Activated T-helper 1 cell treated with anti-CD3 and anti-CD28 coated beads, Interleukin-2, amount 50 U/mL, for 16 hours (primary cell): Measurements from ENCODE around the gene RERE.
"Not testable (repeated sequence)": the region's sequence is repeated elsewhere in the genome, so short reads cannot be mapped to it uniquely, and the experiment has no call there.

Experiments used
- DNase-seq, 2 donors: peaks; one replicate each; pipeline ENCODE4 v3.0.0-alpha.2; 2020; ENCODE audit warnings: low read depth in 1 of 2, low spot score in 1 of 2

RERE gene

DNA sequence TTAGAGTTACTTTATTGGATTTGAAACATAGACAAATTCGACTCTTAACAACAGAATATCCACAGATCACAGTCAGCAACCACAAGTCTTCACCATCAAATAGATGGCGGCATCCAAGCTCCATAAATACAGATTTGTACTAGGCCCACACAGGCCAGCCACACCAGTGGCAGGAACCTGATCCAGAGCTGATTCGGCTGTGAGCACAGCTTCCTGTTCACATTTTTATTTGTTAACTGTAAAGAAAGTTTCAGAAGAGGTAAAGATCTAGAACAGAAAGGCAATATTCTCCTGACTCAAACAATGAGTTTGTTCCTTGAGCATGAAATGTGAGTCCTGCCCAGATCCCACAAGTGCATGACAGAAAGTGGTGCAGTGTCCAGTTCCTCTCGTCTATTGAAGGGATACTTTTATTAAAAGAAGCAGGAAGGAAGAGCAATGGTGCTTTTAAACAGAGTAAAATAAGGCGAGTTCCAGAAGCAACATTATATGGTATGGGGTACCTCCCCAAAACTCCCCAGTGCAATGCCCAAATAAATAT, 293.7 kb downstream of the RERE start:
- DNase-seq, result no peak

DNA sequence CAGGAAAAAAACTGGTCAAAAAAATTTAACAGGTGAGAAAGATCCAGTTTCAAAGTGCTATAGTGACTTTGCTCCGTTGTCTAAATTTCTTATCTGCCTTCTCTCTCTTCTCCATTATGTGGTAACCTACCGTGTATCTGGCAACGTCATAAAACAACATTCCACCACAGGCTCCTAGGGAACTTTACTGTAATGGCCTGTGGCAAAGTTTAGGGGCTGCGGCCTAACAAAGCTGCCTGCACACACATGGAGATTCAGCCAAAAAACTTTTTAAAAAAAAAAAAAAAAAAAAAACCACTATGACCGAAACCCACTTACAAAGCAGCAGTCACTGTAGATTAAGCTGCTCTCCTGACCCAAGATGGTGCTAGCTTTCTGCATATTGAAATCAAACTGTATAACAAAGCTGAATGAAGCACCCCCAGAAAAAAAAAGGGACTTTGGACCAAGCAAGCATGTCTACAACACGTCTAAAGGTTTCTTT, 296.9 kb downstream of the RERE start:
- no peak for DNase-seq

DNA sequence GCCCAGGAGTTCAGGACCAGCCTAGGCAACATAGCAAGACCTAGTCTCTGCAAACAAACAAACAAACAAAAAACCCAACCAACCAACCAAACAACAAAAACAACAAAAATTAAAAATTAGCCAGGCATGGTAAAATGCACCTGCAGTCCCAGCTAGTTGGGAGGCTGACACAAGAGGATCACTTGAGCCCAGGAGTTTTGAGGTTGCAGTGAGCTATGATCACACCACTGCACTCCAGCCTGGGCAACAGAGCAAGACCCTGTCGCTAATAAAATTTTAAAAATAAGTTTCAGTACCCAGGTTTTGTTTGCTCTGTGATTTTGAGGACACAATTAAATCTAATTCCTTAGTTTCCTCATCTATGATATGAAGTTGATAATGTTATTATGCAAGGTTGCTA, 298.3 kb downstream of the RERE start:
- DNase-seq, result no peak

GRCh38 chr1:8518490-8518801, 299.0 kb downstream of the RERE start:
- no peak for DNase-seq

GRCh38 chr1:8517661-8518489, 299.6 kb downstream of the RERE start:
- DNase-seq, result no peak

- no peak for DNase-seq
These were observed 300.5 kb downstream of the RERE start for GRCh38 chr1:8516793-8517556.

GRCh38 chr1:8516278-8516777, 301.1 kb downstream of the RERE start:
- DNase-seq, result no peak

DNA sequence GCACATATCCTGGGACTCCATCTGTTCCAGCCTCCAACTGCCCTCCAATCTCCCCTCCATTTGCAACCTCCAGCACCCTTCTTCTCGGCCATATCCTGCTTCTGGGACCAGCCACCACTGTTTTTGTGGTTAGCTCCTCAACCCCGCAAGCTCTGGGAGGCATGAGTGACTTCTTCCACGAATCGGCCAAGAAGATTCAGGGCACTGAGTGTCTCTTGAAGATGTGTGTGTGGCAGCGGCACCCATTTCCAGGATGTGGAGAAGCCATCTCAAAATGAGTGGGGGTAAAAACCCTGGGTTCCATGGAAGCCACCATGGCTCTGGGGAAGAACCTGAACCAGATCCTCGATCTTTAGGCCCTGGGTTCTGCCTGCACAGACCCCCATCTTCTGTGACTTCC, 304.9 kb downstream of the RERE start:
- no peak for DNase-seq

GRCh38 chr1:8510041-8510823, 307.2 kb downstream of the RERE start:
- peak in 1 of 2 donors; percentile 19 for DNase-seq

DNA sequence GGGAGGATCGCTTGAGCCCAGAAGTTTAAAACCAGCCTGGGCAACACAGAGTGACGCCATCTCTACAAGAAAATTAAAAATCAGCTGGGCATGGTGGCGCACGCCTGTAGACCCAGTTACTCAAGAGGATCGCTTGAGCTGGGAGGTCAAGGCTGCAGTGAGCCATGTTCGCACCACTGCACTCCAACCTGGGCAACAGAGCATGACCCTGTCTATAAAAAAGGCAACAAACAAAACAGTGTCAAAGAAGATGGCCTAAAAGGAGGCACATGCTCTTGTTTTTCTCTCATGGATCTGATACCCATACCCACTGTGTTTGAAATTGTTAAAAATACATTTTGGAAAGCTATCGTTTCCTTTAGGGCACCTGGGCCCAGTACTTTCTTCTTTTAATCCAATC, 307.9 kb downstream of the RERE start:
- DNase-seq, result no peak

DNA sequence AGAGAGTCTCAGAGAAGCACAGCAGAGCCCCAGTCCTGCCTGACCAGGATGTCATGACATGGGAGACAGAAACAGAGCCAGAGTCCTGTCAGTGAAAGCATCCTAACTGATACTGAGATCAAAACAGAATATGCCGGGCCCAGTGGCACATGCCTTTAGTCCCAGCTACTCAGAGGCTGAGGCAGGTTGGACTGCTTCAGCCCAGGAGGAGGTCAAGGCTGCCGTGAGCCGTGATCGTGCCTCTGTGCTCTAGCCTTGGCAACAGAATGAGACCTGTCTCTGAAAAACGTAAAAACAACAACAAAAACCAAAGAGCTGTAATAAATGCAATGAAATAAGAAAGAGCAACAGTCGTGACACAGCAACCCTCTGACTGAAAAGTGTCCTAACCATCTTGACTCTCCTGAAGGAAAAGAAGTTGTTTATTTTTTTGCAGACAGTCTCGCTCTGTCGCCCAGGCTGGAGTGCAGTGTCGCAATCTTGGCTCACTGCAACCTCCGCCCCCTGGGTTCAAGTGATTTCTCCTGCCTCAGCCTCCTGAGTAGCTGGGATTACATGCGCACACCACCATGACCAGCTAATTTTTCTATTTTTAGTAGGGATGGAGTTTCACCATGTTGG, 310.3 kb downstream of the RERE start:
- no peak for DNase-seq

GRCh38 chr1:8506456-8506855, 311.0 kb downstream of the RERE start:
- DNase-seq, result no peak

DNA sequence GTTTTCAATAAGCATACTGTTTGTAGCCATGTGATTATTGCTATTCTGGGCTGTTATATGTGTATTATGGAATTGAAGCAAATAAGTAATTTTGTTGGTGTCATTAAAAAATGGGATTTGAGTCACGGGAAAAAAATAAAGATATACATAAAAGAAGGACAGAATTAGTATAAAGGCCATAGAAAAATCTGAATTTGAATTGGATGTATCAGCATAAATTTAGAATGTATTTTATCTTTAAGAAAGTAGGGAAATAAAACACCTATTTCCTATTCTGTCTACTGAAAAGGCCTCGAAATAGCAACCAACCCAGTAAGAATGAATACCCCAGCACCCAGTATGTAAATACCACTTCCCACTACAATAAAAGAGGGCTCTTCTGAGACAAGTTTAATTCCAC, 313.6 kb downstream of the RERE start:
- no peak for DNase-seq

GRCh38 chr1:8502949-8503348, 314.5 kb downstream of the RERE start:
- not testable (repeated sequence) for DNase-seq

- DNase-seq, result no peak
These were observed 320.1 kb downstream of the RERE start for GRCh38 chr1:8497210-8497819.

DNA sequence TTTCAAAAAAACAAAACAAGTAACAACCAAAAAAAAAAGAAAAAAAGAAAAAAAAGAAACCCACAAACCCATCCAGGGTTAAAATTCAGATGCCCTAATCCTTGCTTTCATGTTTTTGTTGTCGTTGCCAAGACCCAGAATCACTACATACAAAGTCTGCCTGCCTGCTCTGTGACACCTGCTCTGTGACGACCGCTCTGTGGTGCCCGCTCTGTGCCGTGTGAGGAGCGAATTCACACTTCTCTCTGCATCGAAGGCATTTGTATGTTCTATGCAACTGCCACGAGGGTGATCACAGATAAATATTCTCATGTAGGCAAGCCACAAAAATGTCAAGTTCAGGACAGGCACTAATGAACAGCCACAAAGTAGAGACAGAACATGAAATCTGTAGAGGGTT, 321.0 kb downstream of the RERE start:
- no peak for DNase-seq

- peak in 1 of 2 donors; percentile 13 for DNase-seq
These were observed 321.5 kb downstream of the RERE start for GRCh38 chr1:8495928-8496401.

GRCh38 chr1:8494681-8495080, 322.8 kb downstream of the RERE start:
- no peak for DNase-seq

GRCh38 chr1:8493916-8494540, 323.4 kb downstream of the RERE start:
- DNase-seq, result no peak

DNA sequence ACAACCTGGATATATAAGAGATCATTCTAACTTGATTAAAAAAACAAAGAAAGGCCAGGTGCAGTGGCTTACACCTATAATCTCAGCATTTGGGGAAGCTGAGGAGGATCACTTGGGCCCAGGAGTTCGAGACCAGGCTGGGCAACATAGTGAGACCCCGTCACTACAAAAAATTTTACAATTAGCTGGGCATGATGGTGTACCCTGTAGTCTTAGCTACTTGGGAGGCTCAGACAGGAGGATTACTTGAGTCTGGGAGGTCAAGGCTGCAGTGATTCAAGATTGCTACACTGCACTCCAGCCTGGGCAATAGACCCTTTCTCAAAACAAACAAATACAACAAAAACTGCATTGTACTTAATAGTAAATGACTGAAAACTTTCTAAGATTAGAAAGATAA, 330.2 kb downstream of the RERE start:
- DNase-seq, result no peak
